RWPE2 (cell line): ENCODE measurements around the gene MAPK10.
A peak's percentile ranks its signal among the peaks of the same experiment; 100 is the strongest.
"Not testable (repeated sequence)": the region's sequence is repeated elsewhere in the genome, so short reads cannot be mapped to it uniquely, and the experiment has no call there.

ENCODE experiments used
- ATAC-seq: fragments of 200-7000 bp; cut with Tn5 transposase; 3 replicates; pipeline ENCODE4 v1.9.1; 2021; ENCODE audit warnings: low read depth
- DNase-seq: peaks from one replicate; pipeline ENCODE4 v3.0.0-alpha.2; 2020; ENCODE audit warnings: low spot score
- H3K27ac ChIP-seq: fragments of 450-650 bp; 2 replicates; pipeline ENCODE4 v1.5.1; 2017; ENCODE audit warnings: mild to moderate bottlenecking; ENCODE audit not compliant: poor library complexity, severe bottlenecking
- H3K27me3 ChIP-seq: fragments of 250-450 bp; sonication (Bioruptor Pico); 2 replicates; pipeline ENCODE4 v1.5.1; 2021; ENCODE audit warnings: mild to moderate bottlenecking, moderate library complexity; ENCODE audit not compliant: insufficient read depth, poor library complexity, severe bottlenecking
- H3K36me3 ChIP-seq: fragments of 250-450 bp; sonication (Bioruptor Pico); 2 replicates; pipeline ENCODE4 v1.5.1; 2020; ENCODE audit warnings: low read depth, mild to moderate bottlenecking, moderate library complexity
- H3K4me1 ChIP-seq: fragments of 250-450 bp; sonication (Bioruptor Pico); 2 replicates; pipeline ENCODE4 v1.5.1; 2021; ENCODE audit warnings: mild to moderate bottlenecking, moderate library complexity; ENCODE audit not compliant: insufficient read depth, poor library complexity, severe bottlenecking
- H3K4me3 ChIP-seq: fragments of 250-450 bp; sonication (Bioruptor Pico); 2 replicates; pipeline ENCODE4 v1.5.1; 2021; ENCODE audit warnings: mild to moderate bottlenecking, moderate library complexity; ENCODE audit not compliant: severe bottlenecking
- H3K9me3 ChIP-seq: fragments of 250-450 bp; sonication (Bioruptor Pico); 2 replicates; pipeline ENCODE4 v1.5.1; 2021; ENCODE audit warnings: mild to moderate bottlenecking, moderate library complexity; ENCODE audit not compliant: severe bottlenecking
- TF ChIP-seq, protein P1 (sequence below): fragments of 450-650 bp; IDR thresholded peaks from one replicate; pipeline ENCODE4 v1.5.1; 2017; ENCODE audit warnings: mild to moderate bottlenecking, moderate library complexity; ENCODE audit not compliant: poor library complexity, severe bottlenecking

MAPK10 gene

GRCh38 chr4:86092684-86093083 is 267.2 kb downstream of the MAPK10 start:
- no peaks in the 10 kb centered on the region for H3K36me3 ChIP-seq
- H3K27me3 ChIP-seq: no peaks in the 10 kb centered on the region
- TF ChIP-seq, protein P1, sequence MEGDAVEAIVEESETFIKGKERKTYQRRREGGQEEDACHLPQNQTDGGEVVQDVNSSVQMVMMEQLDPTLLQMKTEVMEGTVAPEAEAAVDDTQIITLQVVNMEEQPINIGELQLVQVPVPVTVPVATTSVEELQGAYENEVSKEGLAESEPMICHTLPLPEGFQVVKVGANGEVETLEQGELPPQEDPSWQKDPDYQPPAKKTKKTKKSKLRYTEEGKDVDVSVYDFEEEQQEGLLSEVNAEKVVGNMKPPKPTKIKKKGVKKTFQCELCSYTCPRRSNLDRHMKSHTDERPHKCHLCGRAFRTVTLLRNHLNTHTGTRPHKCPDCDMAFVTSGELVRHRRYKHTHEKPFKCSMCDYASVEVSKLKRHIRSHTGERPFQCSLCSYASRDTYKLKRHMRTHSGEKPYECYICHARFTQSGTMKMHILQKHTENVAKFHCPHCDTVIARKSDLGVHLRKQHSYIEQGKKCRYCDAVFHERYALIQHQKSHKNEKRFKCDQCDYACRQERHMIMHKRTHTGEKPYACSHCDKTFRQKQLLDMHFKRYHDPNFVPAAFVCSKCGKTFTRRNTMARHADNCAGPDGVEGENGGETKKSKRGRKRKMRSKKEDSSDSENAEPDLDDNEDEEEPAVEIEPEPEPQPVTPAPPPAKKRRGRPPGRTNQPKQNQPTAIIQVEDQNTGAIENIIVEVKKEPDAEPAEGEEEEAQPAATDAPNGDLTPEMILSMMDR: no peak
- H3K27ac ChIP-seq: no peak overlapping the region
- ATAC-seq: peak; percentile 95
- H3K4me1 ChIP-seq: peaks cover 4% of the 10 kb centered on the region
- no peak overlapping the region for H3K4me3 ChIP-seq
- DNase-seq: no peak
- H3K9me3 ChIP-seq: no peaks in the 10 kb centered on the region

DNA sequence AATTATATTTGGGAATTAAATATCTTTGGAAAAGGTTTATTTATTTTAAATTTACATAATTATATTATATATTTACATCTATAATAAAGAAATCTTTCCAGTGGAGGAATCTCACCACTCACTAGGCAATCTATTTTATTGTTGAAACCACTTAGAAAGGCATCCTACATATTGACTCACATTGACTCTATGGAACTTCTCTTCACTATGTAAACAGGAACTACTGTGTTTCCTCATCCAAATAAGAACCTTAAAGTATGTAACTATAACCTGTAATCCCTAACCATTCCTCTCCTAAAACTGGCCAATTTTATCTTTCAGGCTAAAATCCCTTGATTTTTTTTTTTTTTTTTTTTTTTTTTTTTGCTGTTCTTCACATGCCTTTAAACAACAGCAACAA is 268.7 kb downstream of the MAPK10 start:
- TF ChIP-seq, protein P1: no peak
- DNase-seq (no peak), ATAC-seq (no peak; the same call in 2 of the 3 replicates)
- Histone ChIP-seq H3K27ac (no peak overlapping the region), H3K27me3 (no peaks in the 10 kb centered on the region), H3K36me3 (no peaks in the 10 kb centered on the region), H3K4me3 (no peak overlapping the region), H3K9me3 (no peaks in the 10 kb centered on the region), H3K4me1 (peaks cover 4% of the 10 kb centered on the region)

GRCh38 chr4:86089781-86090323 is 270.0 kb downstream of the MAPK10 start:
- no peak overlapping the region for H3K27ac ChIP-seq
- no peak for ATAC-seq
- no peaks in the 10 kb centered on the region for H3K9me3 ChIP-seq
- no peaks in the 10 kb centered on the region for H3K27me3 ChIP-seq
- TF ChIP-seq, protein P1: no peak
- H3K4me3 ChIP-seq: no peak overlapping the region
- H3K4me1 ChIP-seq: peaks cover 4% of the 10 kb centered on the region
- no peaks in the 10 kb centered on the region for H3K36me3 ChIP-seq
- DNase-seq: no peak

DNA sequence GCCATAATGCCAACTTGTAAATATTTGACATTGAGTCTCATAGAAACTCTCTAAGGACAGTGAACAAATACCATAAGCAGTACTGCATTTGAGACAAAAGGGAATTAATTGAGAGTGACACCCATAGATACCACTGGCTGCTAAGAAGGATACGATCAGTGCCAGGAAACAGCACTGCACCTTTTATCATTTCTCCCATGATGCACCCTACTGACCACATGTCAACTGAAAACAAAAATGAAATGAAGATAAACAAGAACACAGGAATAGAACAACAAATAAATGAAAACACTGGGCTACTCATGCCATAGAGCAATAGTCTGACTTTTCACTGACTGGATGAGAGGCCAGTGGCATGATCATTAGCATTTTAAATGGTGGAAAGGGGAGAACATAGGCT is 270.8 kb downstream of the MAPK10 start:
- Histone ChIP-seq H3K27ac (no peak overlapping the region), H3K36me3 (no peaks in the 10 kb centered on the region), H3K9me3 (no peaks in the 10 kb centered on the region), H3K4me3 (no peak overlapping the region), H3K4me1 (peaks cover 4% of the 10 kb centered on the region), H3K27me3 (no peaks in the 10 kb centered on the region)
- TF ChIP-seq, protein P1: no peak
- no peak for ATAC-seq
- no peak for DNase-seq

GRCh38 chr4:86075796-86076195 is 284.1 kb downstream of the MAPK10 start:
- not testable (repeated sequence) for DNase-seq, ATAC-seq, H3K4me3 ChIP-seq, H3K27ac ChIP-seq, H3K36me3 ChIP-seq, H3K9me3 ChIP-seq, H3K27me3 ChIP-seq, H3K4me1 ChIP-seq
